Mucosa of rectum (tissue), 2 donors: ENCODE data around the gene COPRS.
"Not testable (repeated sequence)": the region's sequence is repeated elsewhere in the genome, so short reads cannot be mapped to it uniquely, and the experiment has no call there.

Experiments
- H3K27ac ChIP-seq, 2 donors: one replicate each; pipeline ENCODE4 v1.7.0; 2013; ENCODE audit warnings: inconsistent platforms in 2 of 2, low read depth in 2 of 2, low read length in 2 of 2
- H3K27me3 ChIP-seq, 2 donors: one replicate each; pipeline ENCODE4 v1.7.0; 2013; ENCODE audit warnings: low read length in 2 of 2; ENCODE audit not compliant: control insufficient read depth in 2 of 2, insufficient read depth in 2 of 2
- H3K36me3 ChIP-seq, 2 donors: one replicate each; pipeline ENCODE4 v1.7.0; 2013; ENCODE audit warnings: low read length in 2 of 2; ENCODE audit not compliant: control insufficient read depth in 2 of 2, insufficient read depth in 2 of 2
- H3K4me1 ChIP-seq, 2 donors: one replicate each; pipeline ENCODE4 v1.7.0; 2013; ENCODE audit warnings: low read length in 2 of 2, mild to moderate bottlenecking in 1 of 2; ENCODE audit not compliant: control insufficient read depth in 2 of 2, insufficient read depth in 2 of 2
- H3K4me3 ChIP-seq, 2 donors: one replicate each; pipeline ENCODE4 v1.7.0; 2013; ENCODE audit warnings: low read length in 2 of 2
- H3K9ac ChIP-seq, 2 donors: one replicate each; pipeline ENCODE4 v1.7.0; 2013; ENCODE audit warnings: low read length in 2 of 2, low read depth in 1 of 2, mild to moderate bottlenecking in 1 of 2
- H3K9me3 ChIP-seq, 2 donors: one replicate each; pipeline ENCODE4 v1.7.0; 2013; ENCODE audit warnings: low read length in 2 of 2; ENCODE audit not compliant: control insufficient read depth in 2 of 2
- donor health status: healthy.
- donor health status: Normal muscosa, but diverticular disease.

COPRS gene

GRCh38 chr17:31830971-31831858 lies 27.8 kb downstream of the COPRS start:
- H3K4me3 ChIP-seq, result no peak overlapping the region
- no peaks in the 10 kb centered on the region for H3K27me3 ChIP-seq
- no peak overlapping the region for H3K9ac ChIP-seq
- H3K27ac ChIP-seq, result no peak overlapping the region
- no peaks in the 10 kb centered on the region for H3K36me3 ChIP-seq
- no peaks in the 10 kb centered on the region for H3K4me1 ChIP-seq
- H3K9me3 ChIP-seq, result no peaks in the 10 kb centered on the region

GRCh38 chr17:31829649-31830048 lies 29.4 kb downstream of the COPRS start:
- Histone ChIP-seq H3K27me3 (no peaks in the 10 kb centered on the region), H3K4me3 (no peak overlapping the region), H3K9me3 (no peaks in the 10 kb centered on the region), H3K36me3 (no peaks in the 10 kb centered on the region), H3K27ac (no peak overlapping the region), H3K4me1 (no peaks in the 10 kb centered on the region), H3K9ac (no peak overlapping the region)

- H3K9me3 ChIP-seq, H3K4me3 ChIP-seq, H3K36me3 ChIP-seq, H3K4me1 ChIP-seq, H3K27me3 ChIP-seq, H3K27ac ChIP-seq, H3K9ac ChIP-seq: not testable (repeated sequence)
Measured at GRCh38 chr17:31828955-31829354, 30.1 kb downstream of the COPRS start.

- Histone ChIP-seq H3K36me3 (no peaks in the 10 kb centered on the region), H3K4me3 (no peak overlapping the region), H3K27me3 (no peaks in the 10 kb centered on the region), H3K9me3 (no peaks in the 10 kb centered on the region), H3K9ac (no peak overlapping the region), H3K27ac (no peak overlapping the region), H3K4me1 (no peaks in the 10 kb centered on the region)
Measured at GRCh38 chr17:31825961-31826691, 32.9 kb downstream of the COPRS start.

- Histone ChIP-seq H3K4me3 (no peak overlapping the region), H3K27me3 (no peaks in the 10 kb centered on the region), H3K9me3 (no peaks in the 10 kb centered on the region), H3K36me3 (no peaks in the 10 kb centered on the region), H3K4me1 (no peaks in the 10 kb centered on the region), H3K27ac (no peak overlapping the region), H3K9ac (no peak overlapping the region)
Measured at GRCh38 chr17:31824766-31825360, 34.2 kb downstream of the COPRS start.

GRCh38 chr17:31823014-31823413 lies 36.0 kb downstream of the COPRS start:
- H3K4me1 ChIP-seq, result no peaks in the 10 kb centered on the region
- H3K9ac ChIP-seq, result no peak overlapping the region
- H3K4me3 ChIP-seq, result no peak overlapping the region
- no peaks in the 10 kb centered on the region for H3K9me3 ChIP-seq
- H3K27me3 ChIP-seq, result no peaks in the 10 kb centered on the region
- H3K36me3 ChIP-seq, result no peaks in the 10 kb centered on the region
- H3K27ac ChIP-seq, result no peak overlapping the region

- no peak overlapping the region for H3K9ac ChIP-seq
- no peaks in the 10 kb centered on the region for H3K4me1 ChIP-seq
- no peaks in the 10 kb centered on the region for H3K27me3 ChIP-seq
- H3K4me3 ChIP-seq, result no peak overlapping the region
- H3K9me3 ChIP-seq, result no peaks in the 10 kb centered on the region
- no peaks in the 10 kb centered on the region for H3K36me3 ChIP-seq
- no peak overlapping the region for H3K27ac ChIP-seq
Measured at GRCh38 chr17:31820691-31821435, 38.2 kb downstream of the COPRS start.

GRCh38 chr17:31819578-31819977 lies 39.5 kb downstream of the COPRS start:
- Histone ChIP-seq H3K36me3 (no peaks in the 10 kb centered on the region), H3K9ac (no peak overlapping the region), H3K4me3 (no peak overlapping the region), H3K27me3 (no peaks in the 10 kb centered on the region), H3K4me1 (no peaks in the 10 kb centered on the region), H3K9me3 (no peaks in the 10 kb centered on the region), H3K27ac (no peak overlapping the region)

- H3K27ac ChIP-seq, H3K36me3 ChIP-seq, H3K27me3 ChIP-seq, H3K4me3 ChIP-seq, H3K4me1 ChIP-seq, H3K9ac ChIP-seq, H3K9me3 ChIP-seq: not testable (repeated sequence)
Measured at GRCh38 chr17:31818863-31819262, 40.2 kb downstream of the COPRS start.
